Psoas muscle (tissue), 8 donors: ENCODE results near the gene RNASE2. TPM values are rescaled to one million over a fixed set of nuclear protein-coding genes. Genes with fewer than 3 reads are reported as not detected.
"Not testable (repeated sequence)": the region's sequence is repeated elsewhere in the genome, so short reads cannot be mapped to it uniquely, and the experiment has no call there.

ENCODE experiments used
- ATAC-seq, 4 donors: fragments of 200-7000 bp; cut with Tn5 transposase; one replicate each; pipeline ENCODE4 v1.9.1; 2020; ENCODE audit warnings: moderate library complexity in 3 of 4, mild to moderate bottlenecking in 2 of 4
- DNase-seq, 2 donors: peaks; one replicate each; pipeline ENCODE4 v3.0.0-alpha.2; 2020
- H3K27ac ChIP-seq: fragments of 200-600 bp; one replicate; pipeline ENCODE4 v1.8.0; 2022
- H3K27me3 ChIP-seq, 3 donors: fragments of 200-600 bp in 1 of 3; one replicate each; pipeline versions ENCODE4 v1.6.1 to v1.8.0; 2013 to 2022; ENCODE audit warnings: low read length in 2 of 3, mild to moderate bottlenecking in 2 of 3, moderate library complexity in 1 of 3; ENCODE audit not compliant: insufficient read depth in 3 of 3
- H3K36me3 ChIP-seq, 2 donors: fragments of 200-600 bp in 1 of 2; one replicate each; pipeline versions ENCODE4 v1.6.1 to v1.8.0; 2013 to 2022; ENCODE audit warnings: low read depth in 1 of 2, mild to moderate bottlenecking in 1 of 2, moderate library complexity in 1 of 2; ENCODE audit not compliant: insufficient read depth in 1 of 2
- H3K4me1 ChIP-seq: fragments of 200-600 bp; one replicate; pipeline ENCODE4 v1.8.0; 2022
- H3K4me3 ChIP-seq: fragments of 200-600 bp; one replicate; pipeline ENCODE4 v1.8.0; 2022; ENCODE audit warnings: mild to moderate bottlenecking
- H3K9me3 ChIP-seq: fragments of 200-600 bp; one replicate; pipeline ENCODE4 v1.8.0; 2022
- CTCF ChIP-seq: fragments of 200-600 bp; IDR thresholded peaks from one replicate; pipeline ENCODE4 v1.8.0; 2022; ENCODE audit warnings: antibody characterized with exemption
- WGBS, 3 donors: extraction: QIAGEN DNeasy Blood & Tissue Kit; methylation state at CpG; one replicate each; pipeline versions ENCODE4 v1.1.6 to v1.1.7; 2013; 5-methylcytosine and 5-hydroxymethylcytosine counted together
- intact Hi-C, 2 donors: fragments of 100-400 bp; cut with DNase I; formaldehyde crosslinking; loops; one replicate each; pipeline versions ENCODE4 v1.11.0 to v1.14.2; 2022
- polyA plus RNA-seq, 3 donors: library from polyadenylated mRNA; stranded (reverse); fragments of 200-250 nt; gene quantifications; one replicate each; pipeline ENCODE4 v1.2.3, GENCODE V29; 2013
- total RNA-seq, 4 donors: library from RNA; stranded (reverse); fragmentation: NEBNext Ultra II Directional in 2 of 4; extraction: Animal tissue kit (Norgen Biotek cat#: 25700) in 2 of 4; gene quantifications; one replicate each; pipeline versions ENCODE4 v1.2.1 to v1.2.4, GENCODE V29; 2021 to 2023
- donor health status: healthy with polysubstance abuse.
- donor health status: DM: no; HTN: no; CAD: no; lungs with moderate emphysema.
- donor health status: Bipolar disorder and iron deficiency.
- donor health status: healthy.
- donor health status: DM: yes; HTN: yes; CAD: no.
- donor health status: DM: no; HTN: no; CAD: no.
- donor health status: DM: no; HTN: no; CAD: no.
- donor health status: DM: yes; HTN: yes; CAD: no.

Gene RNASE2
- total and polyA plus RNA-seq, 7 donors, result 0.38 to 1.8 (median 0.99) TPM; not detected in 1

- no peak overlapping the region for H3K27ac ChIP-seq
- WGBS, 3 donors, result 16 to 24% (median 24%) methylated on average over 17 to 18 of the region's 18 CpGs
- no peak overlapping the region for H3K4me3 ChIP-seq
- ATAC-seq (no peak), DNase-seq (peak; percentile 16 to 53)
- no peaks in the 10 kb centered on the region for H3K4me1 ChIP-seq
- H3K27me3 ChIP-seq, result peaks cover 0 to 4% (median 3%) of the 10 kb centered on the region in 3 donors
- intact Hi-C loops, result no loop called here
- no peaks in the 10 kb centered on the region for H3K36me3 ChIP-seq
- no peaks in the 10 kb centered on the region for H3K9me3 ChIP-seq
- peak; percentile 8 for TF ChIP-seq CTCF
Observed at GRCh38 chr14:20934148-20934762, 21.0 kb upstream of the RNASE2 start.

- ATAC-seq, result no peak
- no peak for TF ChIP-seq CTCF
- Histone ChIP-seq H3K4me3 (no peak overlapping the region), H3K4me1 (no peaks in the 10 kb centered on the region), H3K27ac (no peak overlapping the region), H3K36me3 (no peaks in the 10 kb centered on the region), H3K9me3 (no peaks in the 10 kb centered on the region), H3K27me3 (peaks cover 0 to 4% (median 3%) of the 10 kb centered on the region in 3 donors)
- 79 to 83% (median 81%) methylated on average over 5 of the region's 5 CpGs for WGBS, 3 donors
- intact Hi-C loops, result no loop called here
- DNase-seq, result no peak
Observed at GRCh38 chr14:20935303-20935984, 19.8 kb upstream of the RNASE2 start.

- H3K4me3 ChIP-seq, DNase-seq, H3K9me3 ChIP-seq, intact Hi-C loops, H3K4me1 ChIP-seq, ATAC-seq, H3K27ac ChIP-seq, H3K36me3 ChIP-seq: not testable (repeated sequence)
- WGBS, 3 donors, result 81 to 84% (median 83%) methylated on average over 6 of the region's 6 CpGs
- peaks cover 0 to 12% (median 0%) of the 10 kb centered on the region in 3 donors for H3K27me3 ChIP-seq
Observed at GRCh38 chr14:20945146-20945545, 10.1 kb upstream of the RNASE2 start.

- ATAC-seq, H3K4me3 ChIP-seq, H3K9me3 ChIP-seq, H3K27ac ChIP-seq, H3K4me1 ChIP-seq, DNase-seq, H3K36me3 ChIP-seq, intact Hi-C loops: not testable (repeated sequence)
- peaks cover 0 to 11% (median 0%) of the 10 kb centered on the region in 3 donors for H3K27me3 ChIP-seq
- 70 to 86% methylated on average over 4 of the region's 9 CpGs; no CpG with 5 or more reads in 1 of the 3 donors for WGBS, 3 donors
Observed at GRCh38 chr14:20946707-20947106, 8.6 kb upstream of the RNASE2 start.

- H3K27ac ChIP-seq, DNase-seq, ATAC-seq, H3K4me1 ChIP-seq, H3K36me3 ChIP-seq, H3K9me3 ChIP-seq, H3K4me3 ChIP-seq: not testable (repeated sequence)
- H3K27me3 ChIP-seq, result peaks cover 0 to 13% (median 0%) of the 10 kb centered on the region in 3 donors
- 51 to 64% (median 57%) methylated on average over 5 of the region's 5 CpGs for WGBS, 3 donors
- intact Hi-C loops, result loop anchor here in 1 of 2 donors (10.0 kb wide), 1 partner anchor 351 kb away; no protein-coding TSS in a partner anchor
Observed at GRCh38 chr14:20955538-20955873, 219 bp downstream of the RNASE2 start.

GRCh38 chr14:20956376-20956976, 1.2 kb downstream of the RNASE2 start:
- intact Hi-C loops, result loop anchor here in 1 of 2 donors (10.0 kb wide), 1 partner anchor 352 kb away; no protein-coding TSS in a partner anchor
- H3K27me3 ChIP-seq, result peaks cover 0 to 13% (median 0%) of the 10 kb centered on the region in 3 donors
- H3K9me3 ChIP-seq, result no peaks in the 10 kb centered on the region
- no peaks in the 10 kb centered on the region for H3K4me1 ChIP-seq
- no peak for TF ChIP-seq CTCF
- H3K36me3 ChIP-seq, result no peaks in the 10 kb centered on the region
- DNase-seq (no peak), ATAC-seq (no peak)
- H3K4me3 ChIP-seq, result no peak overlapping the region
- 85 to 88% (median 86%) methylated on average over 11 of the region's 11 CpGs for WGBS, 3 donors
- H3K27ac ChIP-seq, result no peak overlapping the region

GRCh38 chr14:20958946-20959345, 3.7 kb downstream of the RNASE2 start:
- H3K4me3 ChIP-seq, H3K4me1 ChIP-seq, DNase-seq, H3K9me3 ChIP-seq, ATAC-seq, H3K27ac ChIP-seq, H3K36me3 ChIP-seq: not testable (repeated sequence)
- intact Hi-C loops, result loop anchor here in 1 of 2 donors (10.0 kb wide), 1 partner anchor 354 kb away; no protein-coding TSS in a partner anchor
- peaks cover 0 to 13% (median 0%) of the 10 kb centered on the region in 3 donors for H3K27me3 ChIP-seq
